HCT116 (cell line): ENCODE measurements around the gene MRTFB. TPM values are rescaled to one million over a fixed set of nuclear protein-coding genes. Genes with fewer than 3 reads are reported as not detected.

ENCODE experiments used
- ATAC-seq: fragments of 200-7000 bp; cut with Tn5 transposase; 2 replicates; pipeline ENCODE4 v1.9.1; 2020; ENCODE audit warnings: mild to moderate bottlenecking, moderate library complexity
- BruUV-seq: library from RNA; stranded (reverse); fragments of 400-500 nt; replicated peaks from 2 replicates; lab custom pipeline; 2021; lab: Mats Ljungman, UMichigan
- CTCF ChIA-PET: fragments of 300-600 bp; sonication (Branson Sonifier 250); formaldehyde crosslinking; loops from one replicate; lab custom pipeline; 2021; ENCODE audit warnings: antibody characterized with exemption; lab: Charles Lee
- POLR2A ChIA-PET: fragments of 300-600, 350-600 bp; sonication (Branson Sonifier 250); formaldehyde crosslinking; loops from one replicate; lab custom pipeline; 2021; ENCODE audit warnings: antibody characterized with exemption; lab: Charles Lee
- RAD21 ChIA-PET, 2 experiments: fragments of 300-600 bp; sonication (Branson Sonifier 250); formaldehyde crosslinking; loops; one replicate each; lab custom pipeline; 2023; ENCODE audit warnings: low total read pairs in 2 of 2; ENCODE audit not compliant: uncharacterized antibody in 2 of 2, unreplicated experiment in 2 of 2, low non-redundant PET in 1 of 2; lab: Charles Lee
- DNase-seq: peaks from one replicate; pipeline ENCODE4 v3.0.0-alpha.2; 2010; ENCODE audit warnings: low read depth, low spot score
- H2AFZ ChIP-seq: fragments of 200-600 bp; shearing (Covaris generic), sonication (generic); 2 replicates; pipeline ENCODE4 v1.6.1; 2017; ENCODE audit warnings: low read depth, mixed run types, mixed read lengths, antibody characterized with exemption, low read length; ENCODE audit not compliant: poor library complexity, severe bottlenecking
- H3K27ac ChIP-seq: 2 replicates; pipeline ENCODE4 v1.5.1; 2012; ENCODE audit warnings: low read depth, low read length
- H3K27me3 ChIP-seq: fragments of 200-600 bp; sonication (generic); 2 replicates; pipeline ENCODE4 v1.6.1; 2016; ENCODE audit warnings: mixed run types, low read length, mixed read lengths; ENCODE audit not compliant: insufficient read depth
- H3K36me3 ChIP-seq, 2 experiments: fragments of 200-500 bp in 1 of 2; fragments of 200-600 bp in 1 of 2; sonication (Bioruptor generic) in 1 of 2; sonication (generic) in 1 of 2; 2 replicates each; pipeline versions ENCODE4 v1.5.1 to v1.6.1; 2014 to 2016; ENCODE audit warnings: low read length in 2 of 2, inconsistent platforms in 1 of 2, mixed read lengths in 1 of 2, mixed run types in 1 of 2; ENCODE audit not compliant: insufficient read depth in 2 of 2, control insufficient read depth in 1 of 2
- H3K4me1 ChIP-seq, 2 experiments: fragments of 200-600 bp in 1 of 2; sonication (generic) in 1 of 2; 2 replicates each; pipeline versions ENCODE4 v1.5.1 to v1.6.1; 2012 to 2017; ENCODE audit warnings: low read length in 2 of 2, inconsistent platforms in 1 of 2, mild to moderate bottlenecking in 1 of 2, mixed read lengths in 1 of 2, mixed run types in 1 of 2, moderate library complexity in 1 of 2; ENCODE audit not compliant: insufficient read depth in 2 of 2, control insufficient read depth in 1 of 2
- H3K4me2 ChIP-seq: fragments of 200-600 bp; sonication (generic); 2 replicates; pipeline ENCODE4 v1.6.1; 2017; ENCODE audit warnings: mixed run types, low read length, mixed read lengths
- H3K4me3 ChIP-seq, 2 experiments: fragments of 200-600 bp in 1 of 2; sonication (generic) in 1 of 2; replicated peaks in 1 of 2; 2 replicates each; pipeline ENCODE4 v1.5.1; 2011 to 2016; ENCODE audit warnings: low read length in 2 of 2, control low read depth in 1 of 2, low read depth in 1 of 2, mild to moderate bottlenecking in 1 of 2, mixed read lengths in 1 of 2, mixed run types in 1 of 2
- H3K79me2 ChIP-seq: fragments of 200-600 bp; sonication (generic); 2 replicates; pipeline ENCODE4 v1.6.1; 2017; ENCODE audit warnings: mild to moderate bottlenecking, mixed run types, low read length, moderate library complexity, mixed read lengths; ENCODE audit not compliant: insufficient read depth
- H3K9ac ChIP-seq: fragments of 200-600 bp; sonication (generic); 2 replicates; pipeline ENCODE4 v1.6.1; 2016; ENCODE audit warnings: low read length, mixed read lengths
- H3K9me2 ChIP-seq: fragments of 200-600 bp; sonication (generic), shearing (Covaris generic); 2 replicates; pipeline ENCODE4 v1.6.1; 2017; ENCODE audit warnings: mixed run types, mild to moderate bottlenecking, moderate library complexity; ENCODE audit not compliant: insufficient read depth
- H3K9me3 ChIP-seq, 2 experiments: fragments of 200-500 bp in 1 of 2; fragments of 200-600 bp in 1 of 2; sonication (Bioruptor generic) in 1 of 2; sonication (generic) in 1 of 2; 2 replicates each; pipeline ENCODE4 v1.6.1; 2014 to 2017; ENCODE audit warnings: low read length in 2 of 2, mixed read lengths in 2 of 2, inconsistent platforms in 1 of 2, low read depth in 1 of 2, mild to moderate bottlenecking in 1 of 2, mixed run types in 1 of 2, moderate library complexity in 1 of 2; ENCODE audit not compliant: control insufficient read depth in 1 of 2, insufficient read depth in 1 of 2
- H4K20me1 ChIP-seq: fragments of 200-600 bp; sonication (generic), shearing (Covaris generic); 2 replicates; pipeline ENCODE4 v1.6.1; 2017; ENCODE audit warnings: mixed run types, mild to moderate bottlenecking, moderate library complexity; ENCODE audit not compliant: insufficient read depth
- CTCF ChIP-seq, 3 experiments: fragments of 200-600 bp in 1 of 3; sonication (generic) in 1 of 3; IDR thresholded peaks in 2 of 3; conservative IDR thresholded peaks in 1 of 3; 2 replicates each; pipeline ENCODE4 v1.5.1; 2012 to 2017; ENCODE audit warnings: low read depth in 2 of 3, low read length in 2 of 3, antibody characterized with exemption in 1 of 3, borderline replicate concordance in 1 of 3, control low read depth in 1 of 3, mild to moderate bottlenecking in 1 of 3, mixed read lengths in 1 of 3, mixed run types in 1 of 3, moderate library complexity in 1 of 3; ENCODE audit not compliant: insufficient read depth in 1 of 3
- ELF1 ChIP-seq: IDR thresholded peaks from 2 replicates; pipeline ENCODE4 v1.6.1; 2012; ENCODE audit warnings: low read depth, borderline replicate concordance
- EZH2 ChIP-seq: fragments of 200-600 bp; sonication (generic); IDR thresholded peaks from 2 replicates; pipeline ENCODE4 v1.6.1; 2017; ENCODE audit warnings: antibody characterized with exemption, mixed run types
- FOSL1 ChIP-seq: IDR thresholded peaks from 2 replicates; pipeline ENCODE4 v1.6.1; 2012; ENCODE audit warnings: low read depth
- JUND ChIP-seq: IDR thresholded peaks from 2 replicates; pipeline ENCODE4 v1.6.1; 2012
- POLR2A ChIP-seq: IDR thresholded peaks from 2 replicates; pipeline ENCODE4 v1.7.0; 2011; ENCODE audit warnings: borderline replicate concordance; ENCODE audit not compliant: insufficient read depth, insufficient read length; ENCODE audit errors: extremely low read depth
- SP1 ChIP-seq: IDR thresholded peaks from 2 replicates; pipeline ENCODE4 v1.6.1; 2012; ENCODE audit warnings: low read depth
- SRF ChIP-seq: IDR thresholded peaks from 2 replicates; pipeline ENCODE4 v1.6.1; 2012; ENCODE audit warnings: low read depth
- TCF7L2 ChIP-seq: IDR thresholded peaks from 2 replicates; pipeline ENCODE4 v1.7.0; 2011; ENCODE audit warnings: borderline replicate concordance, inconsistent platforms; ENCODE audit not compliant: insufficient read depth, insufficient read length; ENCODE audit errors: extremely low read depth
- YY1 ChIP-seq: IDR thresholded peaks from 2 replicates; pipeline ENCODE4 v1.6.1; 2011; ENCODE audit warnings: low read length, low read depth, moderate library complexity, mild to moderate bottlenecking; ENCODE audit not compliant: insufficient replicate concordance; ENCODE audit errors: extremely low read depth
- ZFX ChIP-seq: fragments of 450-650 bp; IDR thresholded peaks from 2 replicates; pipeline ENCODE4 v1.6.1; 2017
- ZNF274 ChIP-seq: fragments of 200-500 bp; sonication (Bioruptor generic); IDR thresholded peaks from 2 replicates; pipeline ENCODE4 v1.6.1; 2014; ENCODE audit warnings: mild to moderate bottlenecking, low read depth, low read length, inconsistent platforms
- intact Hi-C: fragments of 100-400 bp; cut with micrococcal nuclease; formaldehyde crosslinking; loops from 2 replicates; pipeline ENCODE4 v1.10.0; 2022
- total RNA-seq: library from RNA; stranded (reverse); gene quantifications from one replicate; pipeline ENCODE4 v1.2.1, GENCODE V29; 2021; ENCODE audit not compliant: unreplicated experiment
- TF ChIP-seq, protein P1 (sequence below): IDR thresholded peaks from 2 replicates; pipeline ENCODE4 v1.6.1; 2012; ENCODE audit warnings: low read depth
- TF ChIP-seq, protein P2 (sequence below): IDR thresholded peaks from 2 replicates; pipeline ENCODE4 v1.6.1; 2012
- TF ChIP-seq, protein P3 (sequence below): IDR thresholded peaks from 2 replicates; pipeline ENCODE4 v1.6.1; 2012

The MRTFB gene
- total RNA-seq, 1 experiment from 2014 or later, result 39.0 TPM

GRCh38 chr16:14150796-14151195 lies 79.7 kb downstream of the MRTFB start:
- no peak for ATAC-seq
- Histone ChIP-seq H3K9ac (no peak overlapping the region), H3K4me1 (no peaks in the 10 kb centered on the region)
- TF ChIP-seq JUND, result no peak
- TF ChIP-seq YY1, result no peak
- TF ChIP-seq, protein P1, sequence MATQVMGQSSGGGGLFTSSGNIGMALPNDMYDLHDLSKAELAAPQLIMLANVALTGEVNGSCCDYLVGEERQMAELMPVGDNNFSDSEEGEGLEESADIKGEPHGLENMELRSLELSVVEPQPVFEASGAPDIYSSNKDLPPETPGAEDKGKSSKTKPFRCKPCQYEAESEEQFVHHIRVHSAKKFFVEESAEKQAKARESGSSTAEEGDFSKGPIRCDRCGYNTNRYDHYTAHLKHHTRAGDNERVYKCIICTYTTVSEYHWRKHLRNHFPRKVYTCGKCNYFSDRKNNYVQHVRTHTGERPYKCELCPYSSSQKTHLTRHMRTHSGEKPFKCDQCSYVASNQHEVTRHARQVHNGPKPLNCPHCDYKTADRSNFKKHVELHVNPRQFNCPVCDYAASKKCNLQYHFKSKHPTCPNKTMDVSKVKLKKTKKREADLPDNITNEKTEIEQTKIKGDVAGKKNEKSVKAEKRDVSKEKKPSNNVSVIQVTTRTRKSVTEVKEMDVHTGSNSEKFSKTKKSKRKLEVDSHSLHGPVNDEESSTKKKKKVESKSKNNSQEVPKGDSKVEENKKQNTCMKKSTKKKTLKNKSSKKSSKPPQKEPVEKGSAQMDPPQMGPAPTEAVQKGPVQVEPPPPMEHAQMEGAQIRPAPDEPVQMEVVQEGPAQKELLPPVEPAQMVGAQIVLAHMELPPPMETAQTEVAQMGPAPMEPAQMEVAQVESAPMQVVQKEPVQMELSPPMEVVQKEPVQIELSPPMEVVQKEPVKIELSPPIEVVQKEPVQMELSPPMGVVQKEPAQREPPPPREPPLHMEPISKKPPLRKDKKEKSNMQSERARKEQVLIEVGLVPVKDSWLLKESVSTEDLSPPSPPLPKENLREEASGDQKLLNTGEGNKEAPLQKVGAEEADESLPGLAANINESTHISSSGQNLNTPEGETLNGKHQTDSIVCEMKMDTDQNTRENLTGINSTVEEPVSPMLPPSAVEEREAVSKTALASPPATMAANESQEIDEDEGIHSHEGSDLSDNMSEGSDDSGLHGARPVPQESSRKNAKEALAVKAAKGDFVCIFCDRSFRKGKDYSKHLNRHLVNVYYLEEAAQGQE, result no peak
- no peak for TF ChIP-seq CTCF (IDR thresholded peaks at IDR 0.05 in 2 of 3, conservative IDR thresholded peaks at IDR 0.05 in 1 of 3; ENCODE audit: borderline replicate concordance in 1 of 3, insufficient read depth in 1 of 3, low read depth in 2 of 3, low read length in 2 of 3)
- no peak for TF ChIP-seq ZNF274
- TF ChIP-seq, protein P2, sequence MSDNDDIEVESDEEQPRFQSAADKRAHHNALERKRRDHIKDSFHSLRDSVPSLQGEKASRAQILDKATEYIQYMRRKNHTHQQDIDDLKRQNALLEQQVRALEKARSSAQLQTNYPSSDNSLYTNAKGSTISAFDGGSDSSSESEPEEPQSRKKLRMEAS, result no peak
- no peak for TF ChIP-seq ELF1
- no peak for TF ChIP-seq SRF
- TF ChIP-seq, protein P3, sequence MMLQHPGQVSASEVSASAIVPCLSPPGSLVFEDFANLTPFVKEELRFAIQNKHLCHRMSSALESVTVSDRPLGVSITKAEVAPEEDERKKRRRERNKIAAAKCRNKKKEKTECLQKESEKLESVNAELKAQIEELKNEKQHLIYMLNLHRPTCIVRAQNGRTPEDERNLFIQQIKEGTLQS, result no peak
- TF ChIP-seq ZFX, result no peak
- TF ChIP-seq SP1, result no peak
- TF ChIP-seq FOSL1, result no peak
- TF ChIP-seq EZH2, result no peak
- no peak for TF ChIP-seq TCF7L2
- TF ChIP-seq POLR2A, result no peak
- TF ChIP-seq, all 23 proteins: peak for 0
- no peak for DNase-seq
- BruUV-seq, result no TSS peak
- H3K36me3 ChIP-seq, result no peaks in the 10 kb centered on the region
- H3K27ac ChIP-seq, result no peak overlapping the region
- no peaks in the 10 kb centered on the region for H3K27me3 ChIP-seq
- intact Hi-C loops, result no loop called here
- H3K4me2 ChIP-seq, result no peak overlapping the region
- CTCF ChIA-PET, result interaction anchor here (1.0 kb wide), 1 partner anchor 231 kb away, joined by 3 read pairs; the partner anchor contains the start of gene ERCC4
- H3K79me2 ChIP-seq, result no peaks in the 10 kb centered on the region
- RAD21 ChIA-PET, result no interaction called here
- H3K9me3 ChIP-seq, result no peaks in the 10 kb centered on the region
- no peak overlapping the region for H3K4me3 ChIP-seq
- H4K20me1 ChIP-seq, result no peaks in the 10 kb centered on the region
- no peaks in the 10 kb centered on the region for H3K9me2 ChIP-seq
- POLR2A ChIA-PET, result no interaction called here
- no peak overlapping the region for H2AFZ ChIP-seq
